HL-60 (cell line): ENCODE data around the gene MYLK4.
"Not testable (repeated sequence)": the region's sequence is repeated elsewhere in the genome, so short reads cannot be mapped to it uniquely, and the experiment has no call there.

ENCODE experiments used
- DNase-seq, 2 experiments: peaks; one replicate each; pipeline ENCODE4 v3.0.0-alpha.2; 2010 to 2020; ENCODE audit warnings: low read depth in 1 of 2, low spot score in 1 of 2
- H3K27ac ChIP-seq: fragments of 250-450 bp; sonication (Bioruptor Pico); replicated peaks from 2 replicates; pipeline ENCODE4 v1.5.1; 2020; ENCODE audit warnings: mild to moderate bottlenecking, moderate library complexity
- H3K27me3 ChIP-seq: fragments of 250-450 bp; sonication (Bioruptor Pico); 2 replicates; pipeline ENCODE4 v1.5.1; 2021; ENCODE audit warnings: mild to moderate bottlenecking, moderate library complexity; ENCODE audit not compliant: insufficient read depth, poor library complexity, severe bottlenecking
- H3K4me3 ChIP-seq: replicated peaks from 2 replicates; pipeline ENCODE4 v1.5.1; 2011; ENCODE audit warnings: mild to moderate bottlenecking, control low read depth, low read length; ENCODE audit not compliant: insufficient read depth
- GABPA ChIP-seq: IDR thresholded peaks from 2 replicates; pipeline ENCODE4 v1.6.1; 2012; ENCODE audit warnings: low read depth
- POLR2AphosphoS5 ChIP-seq: IDR thresholded peaks from 2 replicates; pipeline ENCODE4 v1.6.1; 2012; ENCODE audit warnings: low read depth
- SPI1 ChIP-seq: IDR thresholded peaks from 2 replicates; pipeline ENCODE4 v1.6.1; 2012; ENCODE audit warnings: low read depth, mild to moderate bottlenecking, borderline replicate concordance
- TF ChIP-seq, protein P1 (sequence below): IDR thresholded peaks from one replicate; pipeline ENCODE4 v1.5.1; 2011; ENCODE audit warnings: low read length, control low read depth, inconsistent platforms; ENCODE audit not compliant: insufficient read depth
- TF ChIP-seq, protein P2 (sequence below): IDR thresholded peaks from 2 replicates; pipeline ENCODE4 v1.6.1; 2012; ENCODE audit warnings: low read depth; ENCODE audit not compliant: insufficient replicate concordance

The MYLK4 gene

GRCh38 chr6:2764610-2765165, 14.0 kb upstream of the MYLK4 start:
- peak overlapping the region; percentile 42 for H3K4me3 ChIP-seq
- peak; percentile 51 to 52 for DNase-seq
- H3K27ac ChIP-seq, result peak overlapping the region; percentile 84
- no peaks in the 10 kb centered on the region for H3K27me3 ChIP-seq
- peak; percentile 73 for TF ChIP-seq POLR2AphosphoS5
- TF ChIP-seq, protein P1, sequence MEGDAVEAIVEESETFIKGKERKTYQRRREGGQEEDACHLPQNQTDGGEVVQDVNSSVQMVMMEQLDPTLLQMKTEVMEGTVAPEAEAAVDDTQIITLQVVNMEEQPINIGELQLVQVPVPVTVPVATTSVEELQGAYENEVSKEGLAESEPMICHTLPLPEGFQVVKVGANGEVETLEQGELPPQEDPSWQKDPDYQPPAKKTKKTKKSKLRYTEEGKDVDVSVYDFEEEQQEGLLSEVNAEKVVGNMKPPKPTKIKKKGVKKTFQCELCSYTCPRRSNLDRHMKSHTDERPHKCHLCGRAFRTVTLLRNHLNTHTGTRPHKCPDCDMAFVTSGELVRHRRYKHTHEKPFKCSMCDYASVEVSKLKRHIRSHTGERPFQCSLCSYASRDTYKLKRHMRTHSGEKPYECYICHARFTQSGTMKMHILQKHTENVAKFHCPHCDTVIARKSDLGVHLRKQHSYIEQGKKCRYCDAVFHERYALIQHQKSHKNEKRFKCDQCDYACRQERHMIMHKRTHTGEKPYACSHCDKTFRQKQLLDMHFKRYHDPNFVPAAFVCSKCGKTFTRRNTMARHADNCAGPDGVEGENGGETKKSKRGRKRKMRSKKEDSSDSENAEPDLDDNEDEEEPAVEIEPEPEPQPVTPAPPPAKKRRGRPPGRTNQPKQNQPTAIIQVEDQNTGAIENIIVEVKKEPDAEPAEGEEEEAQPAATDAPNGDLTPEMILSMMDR, result no peak

GRCh38 chr6:2763876-2764540, 13.3 kb upstream of the MYLK4 start:
- no peak for DNase-seq
- Histone ChIP-seq H3K4me3 (no peak overlapping the region; the same call in 1 of the 2 replicates), H3K27me3 (no peaks in the 10 kb centered on the region), H3K27ac (peak overlapping the region; percentile 84)
- no peak for TF ChIP-seq GABPA
- TF ChIP-seq, protein P2, sequence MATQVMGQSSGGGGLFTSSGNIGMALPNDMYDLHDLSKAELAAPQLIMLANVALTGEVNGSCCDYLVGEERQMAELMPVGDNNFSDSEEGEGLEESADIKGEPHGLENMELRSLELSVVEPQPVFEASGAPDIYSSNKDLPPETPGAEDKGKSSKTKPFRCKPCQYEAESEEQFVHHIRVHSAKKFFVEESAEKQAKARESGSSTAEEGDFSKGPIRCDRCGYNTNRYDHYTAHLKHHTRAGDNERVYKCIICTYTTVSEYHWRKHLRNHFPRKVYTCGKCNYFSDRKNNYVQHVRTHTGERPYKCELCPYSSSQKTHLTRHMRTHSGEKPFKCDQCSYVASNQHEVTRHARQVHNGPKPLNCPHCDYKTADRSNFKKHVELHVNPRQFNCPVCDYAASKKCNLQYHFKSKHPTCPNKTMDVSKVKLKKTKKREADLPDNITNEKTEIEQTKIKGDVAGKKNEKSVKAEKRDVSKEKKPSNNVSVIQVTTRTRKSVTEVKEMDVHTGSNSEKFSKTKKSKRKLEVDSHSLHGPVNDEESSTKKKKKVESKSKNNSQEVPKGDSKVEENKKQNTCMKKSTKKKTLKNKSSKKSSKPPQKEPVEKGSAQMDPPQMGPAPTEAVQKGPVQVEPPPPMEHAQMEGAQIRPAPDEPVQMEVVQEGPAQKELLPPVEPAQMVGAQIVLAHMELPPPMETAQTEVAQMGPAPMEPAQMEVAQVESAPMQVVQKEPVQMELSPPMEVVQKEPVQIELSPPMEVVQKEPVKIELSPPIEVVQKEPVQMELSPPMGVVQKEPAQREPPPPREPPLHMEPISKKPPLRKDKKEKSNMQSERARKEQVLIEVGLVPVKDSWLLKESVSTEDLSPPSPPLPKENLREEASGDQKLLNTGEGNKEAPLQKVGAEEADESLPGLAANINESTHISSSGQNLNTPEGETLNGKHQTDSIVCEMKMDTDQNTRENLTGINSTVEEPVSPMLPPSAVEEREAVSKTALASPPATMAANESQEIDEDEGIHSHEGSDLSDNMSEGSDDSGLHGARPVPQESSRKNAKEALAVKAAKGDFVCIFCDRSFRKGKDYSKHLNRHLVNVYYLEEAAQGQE, result no peak
- no peak for TF ChIP-seq SPI1
- TF ChIP-seq POLR2AphosphoS5, result no peak
- TF ChIP-seq, protein P1, result no peak

- no peaks in the 10 kb centered on the region for H3K27me3 ChIP-seq
- H3K4me3 ChIP-seq, result no peak overlapping the region
- no peak for DNase-seq
- TF ChIP-seq, protein P1, result no peak
- no peak for TF ChIP-seq GABPA
- H3K27ac ChIP-seq, result no peak overlapping the region
Measured at GRCh38 chr6:2763345-2763841, 12.7 kb upstream of the MYLK4 start.

DNA sequence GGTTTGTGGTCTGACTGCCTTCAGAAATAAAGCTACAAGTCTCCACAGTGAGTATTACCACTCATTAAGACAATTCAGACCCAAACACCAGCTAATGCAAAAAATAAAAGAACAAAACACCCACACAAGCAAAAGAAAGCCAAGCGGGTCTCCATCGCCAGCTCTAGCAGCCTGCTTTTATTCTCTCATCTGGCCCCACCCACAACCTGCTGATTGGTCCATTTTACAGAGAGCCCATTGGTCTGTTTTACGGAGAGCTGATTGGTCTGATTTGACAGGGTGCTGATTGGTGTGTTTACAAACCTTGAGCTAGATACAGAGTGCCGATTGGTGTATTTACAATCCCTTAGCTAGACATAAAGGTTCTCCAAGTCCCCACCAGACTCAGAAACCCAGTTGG, 12.1 kb upstream of the MYLK4 start:
- H3K27ac ChIP-seq, DNase-seq, H3K4me3 ChIP-seq, H3K27me3 ChIP-seq: not testable (repeated sequence)
